ENCODE results near the gene ZBTB16.

Gene ZBTB16

DNA sequence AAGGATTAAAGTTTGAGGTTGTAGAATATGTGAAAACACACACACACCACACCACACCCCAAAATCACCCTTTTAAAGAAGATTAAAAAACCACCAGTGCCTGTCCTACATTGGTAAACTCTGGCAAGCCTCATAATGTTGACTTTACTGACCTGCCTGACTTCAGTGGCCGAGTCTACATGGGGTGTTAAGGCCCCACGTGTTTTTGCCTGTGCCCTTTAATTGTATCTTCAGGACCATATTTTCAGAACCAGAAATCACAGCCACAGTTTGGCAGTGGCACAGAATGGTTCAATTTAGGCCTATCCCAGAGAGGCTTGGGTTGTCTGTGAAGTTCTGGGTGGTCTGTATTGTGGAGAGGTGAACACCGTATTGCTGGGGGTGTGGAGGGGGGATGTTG is 33.4 kb downstream of the ZBTB16 start:
- Histone ChIP-seq H2AFZ (ENCODE audit: low read depth) (no peak overlapping the region), H3K27me3 (ENCODE audit: insufficient read depth, low read depth) (no peaks in the 10 kb centered on the region), H3K9ac (no peak overlapping the region), H3K4me3 (IDR thresholded peaks at IDR 0.05; ENCODE audit: insufficient read depth, low read depth, low read length) (no peak overlapping the region), H4K20me1 (ENCODE audit: insufficient read depth) (no peaks in the 10 kb centered on the region), H3K4me2 (no peak overlapping the region), H3K4me1 (ENCODE audit: low read depth, poor library complexity, severe bottlenecking) (no peaks in the 10 kb centered on the region), H3K79me2 (ENCODE audit: insufficient read depth, low read depth) (no peaks in the 10 kb centered on the region), H3K27ac (no peak overlapping the region), H3K36me3 (ENCODE audit: insufficient read depth) (no peaks in the 10 kb centered on the region)
- TF ChIP-seq, protein P1, sequence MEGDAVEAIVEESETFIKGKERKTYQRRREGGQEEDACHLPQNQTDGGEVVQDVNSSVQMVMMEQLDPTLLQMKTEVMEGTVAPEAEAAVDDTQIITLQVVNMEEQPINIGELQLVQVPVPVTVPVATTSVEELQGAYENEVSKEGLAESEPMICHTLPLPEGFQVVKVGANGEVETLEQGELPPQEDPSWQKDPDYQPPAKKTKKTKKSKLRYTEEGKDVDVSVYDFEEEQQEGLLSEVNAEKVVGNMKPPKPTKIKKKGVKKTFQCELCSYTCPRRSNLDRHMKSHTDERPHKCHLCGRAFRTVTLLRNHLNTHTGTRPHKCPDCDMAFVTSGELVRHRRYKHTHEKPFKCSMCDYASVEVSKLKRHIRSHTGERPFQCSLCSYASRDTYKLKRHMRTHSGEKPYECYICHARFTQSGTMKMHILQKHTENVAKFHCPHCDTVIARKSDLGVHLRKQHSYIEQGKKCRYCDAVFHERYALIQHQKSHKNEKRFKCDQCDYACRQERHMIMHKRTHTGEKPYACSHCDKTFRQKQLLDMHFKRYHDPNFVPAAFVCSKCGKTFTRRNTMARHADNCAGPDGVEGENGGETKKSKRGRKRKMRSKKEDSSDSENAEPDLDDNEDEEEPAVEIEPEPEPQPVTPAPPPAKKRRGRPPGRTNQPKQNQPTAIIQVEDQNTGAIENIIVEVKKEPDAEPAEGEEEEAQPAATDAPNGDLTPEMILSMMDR (conservative IDR thresholded peaks at IDR 0.05; ENCODE audit: low read depth, low read length), result no peak

DNA sequence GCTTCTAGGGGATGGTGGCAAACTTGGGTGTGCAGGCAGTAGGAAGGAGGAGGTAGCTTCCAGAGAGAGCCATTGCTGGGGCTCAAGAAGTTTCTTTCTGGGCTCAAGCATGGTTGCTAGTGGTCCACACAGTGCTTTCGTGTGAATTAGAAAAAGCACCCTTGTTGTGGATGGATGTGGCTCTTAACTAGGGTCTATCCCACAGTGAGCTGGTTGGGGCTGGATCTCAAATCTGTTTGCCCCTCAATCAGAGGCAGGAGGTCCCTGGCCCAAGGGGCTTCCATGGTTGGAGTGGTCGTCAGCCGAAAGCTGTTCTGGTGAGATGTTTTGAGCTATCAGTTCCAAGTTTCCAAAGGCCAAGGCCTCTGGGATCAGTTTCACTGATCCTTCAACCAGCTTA is 35.0 kb downstream of the ZBTB16 start:
- no peaks in the 10 kb centered on the region for H4K20me1 ChIP-seq (ENCODE audit: insufficient read depth)
- H3K4me3 ChIP-seq (IDR thresholded peaks at IDR 0.05; ENCODE audit: insufficient read depth, low read depth, low read length), result no peak overlapping the region
- no peaks in the 10 kb centered on the region for H3K27me3 ChIP-seq (ENCODE audit: insufficient read depth, low read depth)
- TF ChIP-seq, protein P1 (conservative IDR thresholded peaks at IDR 0.05; ENCODE audit: low read depth, low read length), result no peak
- H3K9ac ChIP-seq, result no peak overlapping the region
- H2AFZ ChIP-seq (ENCODE audit: low read depth), result no peak overlapping the region
- H3K4me2 ChIP-seq, result no peak overlapping the region
- no peaks in the 10 kb centered on the region for H3K36me3 ChIP-seq (ENCODE audit: insufficient read depth)
- no peaks in the 10 kb centered on the region for H3K4me1 ChIP-seq (ENCODE audit: low read depth, poor library complexity, severe bottlenecking)
- no peak overlapping the region for H3K27ac ChIP-seq
- H3K79me2 ChIP-seq (ENCODE audit: insufficient read depth, low read depth), result no peaks in the 10 kb centered on the region

DNA sequence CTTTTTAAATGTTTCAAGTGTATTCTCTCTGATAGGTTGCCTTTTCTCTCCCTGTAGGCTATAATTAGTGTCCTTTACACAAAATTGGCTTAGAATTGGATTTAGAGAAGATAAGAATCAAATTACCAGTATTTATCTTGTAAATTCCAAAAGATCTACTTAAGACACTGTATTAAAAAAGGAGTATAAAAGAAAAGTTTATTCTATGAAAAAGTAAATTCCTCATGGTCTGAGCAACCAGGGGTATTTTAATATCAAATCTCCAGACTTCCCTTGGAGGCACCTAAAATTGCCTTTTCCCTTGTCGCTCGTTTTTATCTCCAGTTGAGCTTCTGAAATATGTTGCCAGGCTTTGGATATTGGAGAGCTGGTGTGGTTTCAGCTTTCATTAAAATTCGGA is 36.4 kb downstream of the ZBTB16 start:
- Histone ChIP-seq H3K9ac (no peak overlapping the region), H3K36me3 (ENCODE audit: insufficient read depth) (no peaks in the 10 kb centered on the region), H3K4me2 (no peak overlapping the region), H3K4me1 (ENCODE audit: low read depth, poor library complexity, severe bottlenecking) (no peaks in the 10 kb centered on the region), H3K4me3 (IDR thresholded peaks at IDR 0.05; ENCODE audit: insufficient read depth, low read depth, low read length) (no peak overlapping the region), H2AFZ (ENCODE audit: low read depth) (no peak overlapping the region), H3K79me2 (ENCODE audit: insufficient read depth, low read depth) (no peaks in the 10 kb centered on the region), H3K27ac (no peak overlapping the region), H3K27me3 (ENCODE audit: insufficient read depth, low read depth) (no peaks in the 10 kb centered on the region), H4K20me1 (ENCODE audit: insufficient read depth) (no peaks in the 10 kb centered on the region)
- TF ChIP-seq, protein P1 (conservative IDR thresholded peaks at IDR 0.05; ENCODE audit: low read depth, low read length), result no peak

DNA sequence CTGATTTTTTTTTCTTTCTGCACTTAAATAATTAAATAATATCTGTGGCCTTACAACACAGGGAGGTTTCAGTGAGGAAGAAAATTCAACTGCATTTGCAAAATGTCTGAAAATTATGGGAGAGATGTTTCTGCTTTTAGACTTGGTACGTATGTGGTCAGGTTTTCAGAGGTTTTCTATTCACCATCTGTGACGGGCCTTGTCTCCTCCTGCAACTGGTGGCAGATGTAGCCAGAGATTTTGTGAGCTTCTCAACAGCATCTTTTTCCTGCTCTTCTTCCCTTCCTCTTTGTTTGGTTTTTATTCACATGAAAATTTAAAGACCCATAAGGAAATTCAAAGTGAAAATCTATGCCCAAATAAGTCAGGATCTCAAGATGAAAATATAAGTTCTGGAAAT is 38.3 kb downstream of the ZBTB16 start:
- H3K9ac ChIP-seq, result no peak overlapping the region
- H3K79me2 ChIP-seq (ENCODE audit: insufficient read depth, low read depth), result no peaks in the 10 kb centered on the region
- no peaks in the 10 kb centered on the region for H3K4me1 ChIP-seq (ENCODE audit: low read depth, poor library complexity, severe bottlenecking)
- H2AFZ ChIP-seq (ENCODE audit: low read depth), result no peak overlapping the region
- H3K27me3 ChIP-seq (ENCODE audit: insufficient read depth, low read depth), result no peaks in the 10 kb centered on the region
- H3K4me2 ChIP-seq, result no peak overlapping the region
- H3K27ac ChIP-seq, result no peak overlapping the region
- TF ChIP-seq, protein P1 (conservative IDR thresholded peaks at IDR 0.05; ENCODE audit: low read depth, low read length), result no peak
- no peaks in the 10 kb centered on the region for H4K20me1 ChIP-seq (ENCODE audit: insufficient read depth)
- H3K4me3 ChIP-seq (IDR thresholded peaks at IDR 0.05; ENCODE audit: insufficient read depth, low read depth, low read length), result no peak overlapping the region
- H3K36me3 ChIP-seq (ENCODE audit: insufficient read depth), result no peaks in the 10 kb centered on the region

DNA sequence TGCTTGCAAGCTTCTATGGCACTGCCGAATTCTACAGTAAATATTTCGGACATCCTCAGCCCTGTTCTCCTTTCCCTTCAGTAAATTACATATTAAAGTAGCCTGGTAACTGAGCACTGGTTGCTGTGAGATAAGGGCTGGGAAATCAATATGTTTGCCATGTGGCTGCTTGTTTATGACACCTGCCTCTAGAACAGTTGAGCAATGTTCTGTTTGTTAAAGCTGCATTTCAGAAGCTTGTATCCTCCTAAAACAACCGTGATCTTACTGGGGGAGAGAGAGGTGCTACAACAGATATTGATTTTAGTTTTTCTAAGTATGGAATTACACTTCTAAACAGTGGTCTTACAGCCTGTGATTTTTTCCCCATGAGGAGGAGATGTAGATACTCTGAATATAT is 39.4 kb downstream of the ZBTB16 start:
- no peaks in the 10 kb centered on the region for H4K20me1 ChIP-seq (ENCODE audit: insufficient read depth)
- no peaks in the 10 kb centered on the region for H3K4me1 ChIP-seq (ENCODE audit: low read depth, poor library complexity, severe bottlenecking)
- H3K36me3 ChIP-seq (ENCODE audit: insufficient read depth), result no peaks in the 10 kb centered on the region
- no peak overlapping the region for H3K4me3 ChIP-seq (IDR thresholded peaks at IDR 0.05; ENCODE audit: insufficient read depth, low read depth, low read length)
- no peaks in the 10 kb centered on the region for H3K27me3 ChIP-seq (ENCODE audit: insufficient read depth, low read depth)
- no peak overlapping the region for H3K27ac ChIP-seq
- no peak overlapping the region for H3K9ac ChIP-seq
- H2AFZ ChIP-seq (ENCODE audit: low read depth), result no peak overlapping the region
- TF ChIP-seq, protein P1 (conservative IDR thresholded peaks at IDR 0.05; ENCODE audit: low read depth, low read length), result no peak
- H3K79me2 ChIP-seq (ENCODE audit: insufficient read depth, low read depth), result no peaks in the 10 kb centered on the region
- H3K4me2 ChIP-seq, result no peak overlapping the region
